LHCN-M2 (cell line): Measurements from ENCODE around the gene KIZ. TPM values are rescaled to one million over a fixed set of nuclear protein-coding genes. Genes with fewer than 3 reads are reported as not detected.
A peak's percentile ranks its signal among the peaks of the same experiment; 100 is the strongest.
"Not testable (repeated sequence)": the region's sequence is repeated elsewhere in the genome, so short reads cannot be mapped to it uniquely, and the experiment has no call there.

Source experiments
- DNase-seq: peaks from one replicate; pipeline ENCODE4 v3.0.0-alpha.2; 2012; ENCODE audit warnings: low read depth
- total RNA-seq: library from RNA; depleted of rRNA; stranded (reverse); fragments of >200 nt; gene quantifications from 2 replicates; pipeline ENCODE4 v1.2.3, GENCODE V29; 2014

The KIZ gene
- total RNA-seq, 1 experiment from 2014 or later: 9.6 TPM

DNA sequence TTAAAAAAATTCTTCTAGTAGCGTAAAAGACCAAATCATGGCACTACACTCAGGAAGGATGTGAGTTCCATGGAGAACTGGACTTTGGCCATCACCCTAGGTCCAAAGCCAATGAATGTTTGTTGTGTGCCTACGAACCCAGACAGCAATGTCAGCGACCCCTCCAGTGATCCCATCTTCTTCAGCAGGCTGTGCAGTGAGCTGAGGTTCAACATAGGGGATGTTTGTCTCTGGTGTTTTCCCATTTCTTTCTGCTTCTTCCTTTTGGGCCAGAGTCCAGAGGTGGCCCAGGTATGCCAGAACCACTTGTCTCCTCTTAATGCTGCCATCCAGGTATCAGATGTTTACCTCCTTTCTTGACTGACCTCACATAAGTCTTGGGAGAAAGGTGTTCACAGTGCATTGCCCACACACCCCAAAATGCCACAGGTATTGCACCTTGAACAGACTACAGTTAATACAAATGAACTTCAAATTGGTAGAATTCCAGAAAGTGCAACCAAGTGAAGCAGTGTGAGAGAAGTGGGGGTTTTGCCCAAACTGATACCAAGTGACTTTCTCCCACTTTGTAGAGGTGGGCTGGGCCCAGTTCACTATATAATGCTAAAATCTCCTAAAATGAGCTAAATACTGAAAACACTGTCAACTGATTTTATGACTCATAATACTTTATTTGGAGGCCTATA is 14.1 kb downstream of the KIZ start:
- no peak for DNase-seq

DNA sequence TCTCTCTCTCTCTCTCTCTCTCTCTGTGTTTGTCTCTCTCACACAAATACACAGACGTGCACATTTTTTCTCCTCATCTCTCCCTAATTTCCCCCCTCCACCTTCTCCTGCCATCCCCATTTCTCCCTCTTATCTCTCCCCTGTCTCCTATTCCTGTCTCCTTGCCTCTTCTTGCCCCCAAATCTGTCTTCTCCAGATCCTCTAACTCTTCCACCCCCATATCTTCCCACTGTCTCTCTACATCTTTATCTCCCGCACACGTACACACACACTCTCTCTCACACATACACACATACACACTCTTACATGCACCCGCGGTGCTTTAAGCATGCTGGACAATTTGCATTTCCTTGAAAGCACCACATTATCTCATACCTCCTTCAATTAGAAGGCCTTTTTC is 15.9 kb downstream of the KIZ start:
- no peak for DNase-seq

- no peak for DNase-seq
Observed at GRCh38 chr20:21143194-21143890, 17.5 kb downstream of the KIZ start.

- no peak for DNase-seq
Observed at GRCh38 chr20:21145424-21145823, 19.5 kb downstream of the KIZ start.

GRCh38 chr20:21146215-21146614 is 20.3 kb downstream of the KIZ start:
- DNase-seq: no peak

DNA sequence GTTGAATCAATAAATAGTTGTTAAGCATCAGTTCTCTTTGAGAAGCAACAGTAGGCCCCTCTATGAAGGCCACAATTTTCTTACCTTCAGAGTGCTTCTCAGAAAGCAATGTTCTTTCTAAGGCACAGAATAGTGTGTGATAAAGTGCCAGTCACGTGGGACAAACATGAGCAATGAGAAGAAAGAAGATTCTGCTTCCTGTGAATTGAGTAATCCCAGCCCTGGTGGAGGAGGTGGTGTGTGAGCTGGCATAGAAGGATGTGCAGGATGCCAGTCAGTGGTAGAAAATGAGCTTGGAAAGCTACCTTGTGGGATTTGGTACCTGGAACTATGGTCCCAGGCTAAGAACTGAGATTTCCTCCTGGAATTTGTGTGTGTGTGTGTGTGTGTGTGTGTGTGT is 21.7 kb downstream of the KIZ start:
- DNase-seq: peak; percentile 56

GRCh38 chr20:21149344-21149743 is 23.5 kb downstream of the KIZ start:
- no peak for DNase-seq

- DNase-seq: no peak
Observed at GRCh38 chr20:21151791-21152190, 25.9 kb downstream of the KIZ start.

DNA sequence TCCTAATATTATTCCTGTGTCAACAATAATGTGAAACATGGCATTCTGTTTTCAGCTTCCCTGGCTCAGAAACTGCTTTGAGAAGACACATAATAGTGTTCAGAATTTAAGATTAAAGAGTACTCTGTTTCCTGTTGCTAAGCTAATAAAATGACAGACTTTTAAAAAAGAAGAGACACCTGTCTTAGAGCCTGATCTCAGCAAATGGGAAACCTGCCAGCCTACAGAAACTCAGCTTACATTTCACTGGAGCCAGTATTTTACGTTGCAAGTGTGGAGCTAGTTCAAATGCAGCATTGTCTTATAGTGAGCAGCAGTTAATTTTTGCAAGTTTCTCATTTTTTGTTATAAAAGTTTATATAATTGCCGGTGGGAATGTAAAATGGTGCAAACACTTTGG is 28.8 kb downstream of the KIZ start:
- DNase-seq: no peak

- DNase-seq: no peak
Observed at GRCh38 chr20:21155268-21155667, 29.4 kb downstream of the KIZ start.

- peak; percentile 53 for DNase-seq
Observed at GRCh38 chr20:21156266-21156665, 30.4 kb downstream of the KIZ start.

GRCh38 chr20:21157006-21157405 is 31.1 kb downstream of the KIZ start:
- DNase-seq: no peak

GRCh38 chr20:21159658-21160380 is 33.9 kb downstream of the KIZ start:
- DNase-seq: peak; percentile 57

GRCh38 chr20:21161926-21162325 is 36.0 kb downstream of the KIZ start:
- no peak for DNase-seq

- DNase-seq: no peak
Observed at GRCh38 chr20:21162631-21163030, 36.7 kb downstream of the KIZ start.

DNA sequence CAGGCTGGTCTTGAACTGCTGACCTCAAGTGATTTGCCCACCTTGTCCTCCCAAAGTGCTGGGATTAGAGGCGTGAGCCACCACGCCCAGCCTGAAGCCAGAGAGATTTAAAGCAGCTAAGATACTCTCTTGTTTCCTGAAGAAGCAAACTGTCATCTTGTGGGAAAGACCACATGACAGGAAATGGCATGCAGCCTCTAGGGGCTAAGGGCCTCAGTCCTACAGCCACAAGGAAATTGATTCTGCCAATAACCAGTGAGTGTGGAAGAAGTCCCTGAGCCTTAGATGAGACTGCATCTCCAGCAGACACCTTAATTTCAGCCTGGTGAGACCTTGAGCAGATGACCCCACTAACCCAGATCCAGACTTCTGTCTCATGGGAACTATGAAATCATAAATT is 40.9 kb downstream of the KIZ start:
- no peak for DNase-seq

GRCh38 chr20:21167261-21167660 is 41.4 kb downstream of the KIZ start:
- no peak for DNase-seq

DNA sequence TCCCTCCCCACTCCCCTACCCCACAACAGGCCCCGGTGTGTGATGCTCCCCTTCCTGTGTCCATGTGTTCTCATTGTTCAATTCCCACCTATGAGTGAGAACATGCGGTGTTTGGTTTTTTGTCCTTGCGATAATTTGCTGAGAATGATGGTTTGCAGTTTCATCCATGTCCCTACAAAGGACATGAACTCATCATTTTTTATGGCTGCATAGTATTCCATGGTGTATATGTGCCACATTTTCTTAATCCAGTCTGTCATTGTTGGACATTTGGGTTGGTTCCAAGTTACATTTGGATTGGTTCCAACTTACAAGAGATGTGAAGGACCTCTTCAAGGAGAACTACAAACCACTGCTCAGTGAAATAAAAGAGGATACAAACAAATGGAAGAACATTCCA is 42.2 kb downstream of the KIZ start:
- DNase-seq: not testable (repeated sequence)

- DNase-seq: no peak
Observed at GRCh38 chr20:21172626-21173025, 46.7 kb downstream of the KIZ start.

- no peak for DNase-seq
Observed at GRCh38 chr20:21173485-21173884, 47.6 kb downstream of the KIZ start.

- peak; percentile 44 for DNase-seq
Observed at GRCh38 chr20:21174516-21175239, 48.8 kb downstream of the KIZ start.

- DNase-seq: no peak
Observed at GRCh38 chr20:21175433-21175832, 49.6 kb downstream of the KIZ start.
